Measurements from ENCODE around the gene SH3D21. TPM values are rescaled to one million over a fixed set of nuclear protein-coding genes. Genes with fewer than 3 reads are reported as not detected.

SH3D21 gene
- total and polyA plus RNA-seq, 2 of the 8 experiments (the other 6 are each of a cell fraction or from before 2014, with no cell fraction given): 3.4 to 8.6 TPM

DNA sequence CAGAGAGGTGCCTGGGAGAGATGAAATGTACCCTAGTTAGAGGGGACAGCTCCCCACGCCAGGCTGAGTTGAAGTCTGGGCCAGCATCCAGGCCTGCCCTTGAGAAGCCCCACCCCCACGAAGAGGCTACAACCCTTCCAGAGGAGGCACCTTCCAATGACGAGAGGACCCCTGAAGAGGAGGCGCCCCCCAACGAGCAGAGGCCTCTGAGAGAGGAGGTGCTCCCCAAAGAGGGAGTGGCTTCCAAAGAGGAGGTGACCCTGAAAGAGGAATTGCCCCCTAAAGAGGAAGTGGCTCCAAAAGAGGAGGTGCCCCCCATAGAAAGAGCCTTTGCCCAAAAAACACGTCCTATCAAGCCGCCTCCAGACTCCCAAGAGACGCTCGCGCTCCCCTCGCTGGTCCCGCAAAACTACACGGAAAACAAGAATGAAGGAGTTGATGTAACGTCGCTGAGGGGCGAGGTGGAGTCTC, 14.2 kb downstream of the SH3D21 start (continued):
- no peak for TF ChIP-seq EZH2 (IDR thresholded peaks at IDR 0.05; ENCODE audit: low read depth, low read length, severe bottlenecking)
- TF ChIP-seq ASH2L (IDR thresholded peaks at IDR 0.05; ENCODE audit: low read length): no peak
- no peak for TF ChIP-seq CREB1 (IDR thresholded peaks at IDR 0.05)
